ENCODE data around the gene TREML2.

Gene TREML2

DNA sequence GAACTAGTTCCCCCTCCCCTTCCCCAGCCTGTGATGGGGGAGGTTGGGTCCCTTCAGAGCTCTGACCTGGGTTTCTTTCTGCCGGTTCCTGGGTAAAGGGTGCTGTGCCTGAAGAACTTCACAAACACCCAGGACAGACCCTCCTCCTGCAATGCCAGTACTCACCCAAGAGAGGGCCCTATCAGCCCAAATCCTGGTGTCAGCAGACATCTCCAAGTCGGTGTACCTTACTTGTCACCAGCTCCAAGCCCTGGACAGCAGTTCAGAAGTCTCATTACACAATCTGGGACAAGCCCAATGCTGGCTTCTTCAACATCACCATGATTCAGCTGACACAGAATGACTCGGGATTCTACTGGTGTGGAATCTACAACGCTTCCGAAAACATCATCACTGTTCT is 27.7 kb upstream of the TREML2 start:
- H3K4me1 ChIP-seq (ENCODE audit: control insufficient read depth, insufficient read depth, low read length): no peaks in the 10 kb centered on the region
- H3K9me3 ChIP-seq (ENCODE audit: control insufficient read depth, insufficient read depth, low read length): no peaks in the 10 kb centered on the region
- H3K9ac ChIP-seq (ENCODE audit: low read depth, low read length): no peak overlapping the region
- no peak overlapping the region for H3K27ac ChIP-seq (ENCODE audit: low read depth, low read length)
- H3K36me3 ChIP-seq (ENCODE audit: control insufficient read depth, insufficient read depth, low read length): no peaks in the 10 kb centered on the region
- H3K4me3 ChIP-seq (ENCODE audit: low read depth, low read length): no peak overlapping the region
- H3K27me3 ChIP-seq (ENCODE audit: control insufficient read depth, insufficient read depth, low read length): no peaks in the 10 kb centered on the region

DNA sequence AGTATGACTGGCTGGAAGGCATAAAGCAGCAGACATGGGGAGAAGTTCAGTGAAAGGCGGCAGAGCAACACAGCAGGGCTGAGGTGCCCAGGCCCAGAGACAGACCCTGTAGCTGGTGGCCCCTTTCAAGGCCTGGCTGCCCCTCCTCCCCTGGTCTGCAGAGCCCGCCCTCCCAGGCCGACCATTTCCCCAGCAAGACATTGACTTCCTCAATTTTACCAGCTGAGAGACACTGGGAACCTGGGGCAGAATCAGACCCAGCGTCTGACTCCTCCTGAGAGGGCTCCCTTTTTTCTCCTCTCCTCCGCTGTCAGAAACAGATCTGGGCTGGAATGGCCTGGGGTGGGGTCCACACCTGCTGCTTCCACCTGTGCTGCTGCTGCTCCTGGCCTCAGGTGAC is 27.1 kb upstream of the TREML2 start, which contains the start of gene TREML4:
Gene TREML4 (plus strand): TSS at position 254 of the 400 bp plus-strand sequence. CDS start 79 bp downstream, at position 333.
- Histone ChIP-seq H3K9ac (ENCODE audit: low read depth, low read length) (no peak within 1 kb of the TSS), H3K4me3 (ENCODE audit: low read depth, low read length) (no peak within 1 kb of the TSS), H3K27me3 (ENCODE audit: control insufficient read depth, insufficient read depth, low read length) (no peaks in the 10 kb centered on the region), H3K4me1 (ENCODE audit: control insufficient read depth, insufficient read depth, low read length) (no peaks in the 10 kb centered on the region), H3K27ac (ENCODE audit: low read depth, low read length) (no peak within 1 kb of the TSS), H3K36me3 (ENCODE audit: control insufficient read depth, insufficient read depth, low read length) (no peaks in the 10 kb centered on the region), H3K9me3 (ENCODE audit: control insufficient read depth, insufficient read depth, low read length) (no peaks in the 10 kb centered on the region)

DNA sequence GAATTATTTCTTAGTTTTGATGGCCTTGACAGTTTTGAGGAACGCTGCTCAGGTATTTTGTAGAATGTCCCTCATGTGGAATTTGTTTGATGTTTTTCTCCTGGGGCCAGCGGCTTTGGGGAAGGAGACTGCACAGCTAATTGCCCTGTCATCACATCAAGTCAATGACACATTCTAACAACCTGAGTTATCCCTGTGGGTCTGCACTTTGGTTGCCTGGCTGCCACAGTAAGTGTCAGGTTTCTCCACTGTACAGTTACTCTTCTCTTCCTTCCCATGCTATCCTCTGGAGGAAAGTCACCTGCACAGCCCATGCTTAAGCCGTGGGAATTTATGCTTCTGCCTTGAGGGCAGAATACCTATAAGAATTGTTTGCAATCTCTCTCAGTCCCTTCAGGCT is 25.8 kb upstream of the TREML2 start:
- no peaks in the 10 kb centered on the region for H3K9me3 ChIP-seq (ENCODE audit: control insufficient read depth, insufficient read depth, low read length)
- H3K27ac ChIP-seq (ENCODE audit: low read depth, low read length): no peak overlapping the region
- H3K4me1 ChIP-seq (ENCODE audit: control insufficient read depth, insufficient read depth, low read length): no peaks in the 10 kb centered on the region
- no peaks in the 10 kb centered on the region for H3K36me3 ChIP-seq (ENCODE audit: control insufficient read depth, insufficient read depth, low read length)
- no peak overlapping the region for H3K9ac ChIP-seq (ENCODE audit: low read depth, low read length)
- H3K4me3 ChIP-seq (ENCODE audit: low read depth, low read length): no peak overlapping the region
- H3K27me3 ChIP-seq (ENCODE audit: control insufficient read depth, insufficient read depth, low read length): no peaks in the 10 kb centered on the region

DNA sequence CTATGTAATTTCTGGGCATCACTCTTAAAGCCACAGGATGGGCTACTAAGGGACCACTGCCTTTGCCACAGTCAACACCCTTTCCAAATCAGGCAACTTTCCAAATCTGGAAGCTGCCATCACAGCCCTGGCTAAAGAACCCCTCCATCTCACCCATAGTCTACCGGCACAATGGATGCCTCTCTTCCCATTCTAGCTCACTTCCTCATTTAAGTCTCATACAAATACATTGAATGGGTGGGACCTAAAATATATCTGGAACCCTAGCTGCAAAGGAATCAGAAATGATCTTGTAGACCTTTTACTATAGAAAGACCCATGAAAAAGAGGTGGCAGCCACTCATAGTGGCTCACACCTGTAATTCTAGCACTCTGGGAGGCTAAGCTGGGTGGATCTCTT is 23.9 kb upstream of the TREML2 start:
- no peak overlapping the region for H3K9ac ChIP-seq (ENCODE audit: low read depth, low read length)
- H3K4me1 ChIP-seq (ENCODE audit: control insufficient read depth, insufficient read depth, low read length): no peaks in the 10 kb centered on the region
- no peaks in the 10 kb centered on the region for H3K9me3 ChIP-seq (ENCODE audit: control insufficient read depth, insufficient read depth, low read length)
- H3K36me3 ChIP-seq (ENCODE audit: control insufficient read depth, insufficient read depth, low read length): no peaks in the 10 kb centered on the region
- H3K4me3 ChIP-seq (ENCODE audit: low read depth, low read length): no peak overlapping the region
- no peak overlapping the region for H3K27ac ChIP-seq (ENCODE audit: low read depth, low read length)
- H3K27me3 ChIP-seq (ENCODE audit: control insufficient read depth, insufficient read depth, low read length): no peaks in the 10 kb centered on the region

DNA sequence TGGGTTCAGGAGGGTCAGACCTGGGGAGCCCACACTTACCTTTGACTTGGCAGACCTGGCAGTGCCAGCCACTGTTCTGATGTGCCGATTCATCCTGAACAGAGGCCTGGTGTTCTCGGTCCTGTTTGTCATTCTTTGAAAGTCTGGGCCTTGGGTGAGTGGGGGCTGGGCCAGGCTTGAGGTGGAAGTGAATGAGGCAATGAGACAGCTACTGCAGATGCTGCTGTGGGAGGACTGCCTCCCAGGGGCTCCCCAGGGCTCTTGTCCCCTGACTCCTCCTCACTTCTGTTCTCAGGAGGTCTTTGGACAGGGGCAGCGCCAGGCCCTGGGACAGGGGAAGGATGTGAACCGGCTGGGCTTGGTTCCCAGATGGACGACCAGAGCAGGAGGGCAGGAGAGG is 21.6 kb upstream of the TREML2 start:
- H3K4me1 ChIP-seq (ENCODE audit: control insufficient read depth, insufficient read depth, low read length): no peaks in the 10 kb centered on the region
- no peaks in the 10 kb centered on the region for H3K36me3 ChIP-seq (ENCODE audit: control insufficient read depth, insufficient read depth, low read length)
- H3K27ac ChIP-seq (ENCODE audit: low read depth, low read length): no peak overlapping the region
- H3K27me3 ChIP-seq (ENCODE audit: control insufficient read depth, insufficient read depth, low read length): no peaks in the 10 kb centered on the region
- no peaks in the 10 kb centered on the region for H3K9me3 ChIP-seq (ENCODE audit: control insufficient read depth, insufficient read depth, low read length)
- H3K4me3 ChIP-seq (ENCODE audit: low read depth, low read length): no peak overlapping the region
- H3K9ac ChIP-seq (ENCODE audit: low read depth, low read length): no peak overlapping the region

DNA sequence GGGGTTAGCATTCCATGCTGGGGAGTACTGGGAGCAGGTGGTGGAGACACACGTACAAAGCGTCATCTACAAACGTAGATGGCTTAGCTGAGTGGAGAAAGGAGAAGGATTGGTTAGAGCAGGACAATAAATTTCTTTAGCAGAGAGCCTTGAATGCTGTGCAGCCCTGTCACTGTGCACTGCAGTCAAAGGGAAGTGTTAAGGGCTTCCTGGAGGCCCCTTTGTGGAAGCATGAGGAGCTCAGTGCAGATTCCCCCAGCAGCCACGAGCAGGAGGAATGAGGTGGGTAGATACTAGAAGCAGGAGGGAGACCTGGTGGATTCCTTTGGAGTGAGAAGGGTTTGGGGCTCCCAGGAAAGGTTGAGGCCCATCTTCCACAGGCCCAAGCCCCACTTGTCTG is 21.1 kb upstream of the TREML2 start:
- no peaks in the 10 kb centered on the region for H3K27me3 ChIP-seq (ENCODE audit: control insufficient read depth, insufficient read depth, low read length)
- no peak overlapping the region for H3K27ac ChIP-seq (ENCODE audit: low read depth, low read length)
- H3K4me3 ChIP-seq (ENCODE audit: low read depth, low read length): no peak overlapping the region
- H3K36me3 ChIP-seq (ENCODE audit: control insufficient read depth, insufficient read depth, low read length): no peaks in the 10 kb centered on the region
- H3K4me1 ChIP-seq (ENCODE audit: control insufficient read depth, insufficient read depth, low read length): no peaks in the 10 kb centered on the region
- H3K9me3 ChIP-seq (ENCODE audit: control insufficient read depth, insufficient read depth, low read length): no peaks in the 10 kb centered on the region
- no peak overlapping the region for H3K9ac ChIP-seq (ENCODE audit: low read depth, low read length)

DNA sequence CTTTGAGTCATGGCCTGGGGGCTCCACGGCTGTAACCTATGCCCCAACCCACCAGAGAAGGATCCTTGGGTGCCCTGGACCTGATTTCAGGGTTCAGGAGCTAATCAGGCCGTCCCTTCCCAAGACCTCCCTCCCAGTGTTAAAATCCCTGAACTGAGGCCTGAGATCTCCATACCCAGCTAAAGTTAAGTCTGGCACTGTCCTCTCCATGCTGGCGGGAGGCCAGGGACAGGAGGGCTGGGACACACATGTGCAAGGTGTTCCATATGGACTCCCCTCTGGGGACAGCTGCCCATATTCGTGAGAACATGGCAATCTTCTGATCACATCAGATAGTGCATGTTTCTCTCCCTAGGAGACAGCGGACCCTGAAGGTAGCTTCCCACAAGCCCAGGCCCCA is 15.7 kb upstream of the TREML2 start:
- Histone ChIP-seq H3K27ac (ENCODE audit: low read depth, low read length) (no peak overlapping the region), H3K9me3 (ENCODE audit: control insufficient read depth, insufficient read depth, low read length) (peaks cover 5% of the 10 kb centered on the region; the same call in 1 of the 2 replicates), H3K4me1 (ENCODE audit: control insufficient read depth, insufficient read depth, low read length) (no peaks in the 10 kb centered on the region), H3K4me3 (ENCODE audit: low read depth, low read length) (no peak overlapping the region), H3K36me3 (ENCODE audit: control insufficient read depth, insufficient read depth, low read length) (no peaks in the 10 kb centered on the region), H3K27me3 (ENCODE audit: control insufficient read depth, insufficient read depth, low read length) (no peaks in the 10 kb centered on the region), H3K9ac (ENCODE audit: low read depth, low read length) (no peak overlapping the region)

DNA sequence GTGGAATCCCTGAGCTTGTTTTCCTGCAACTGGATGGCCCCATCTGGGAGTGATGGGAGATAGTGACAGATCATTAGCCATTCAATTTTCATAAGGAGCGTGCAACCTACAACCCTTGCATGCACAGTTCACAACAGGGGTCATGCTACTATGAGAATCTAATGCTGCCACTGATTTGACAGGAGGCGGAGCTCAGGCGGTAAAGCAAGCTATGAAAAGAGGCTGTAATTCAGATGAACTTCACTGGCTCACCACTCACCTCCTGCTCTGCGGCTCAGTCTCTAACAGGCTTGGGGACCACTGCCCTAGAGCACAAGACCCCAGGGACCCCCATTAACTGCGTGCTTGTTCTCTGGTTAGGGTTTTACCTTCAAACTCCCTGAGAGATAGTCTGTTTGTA is 14.8 kb upstream of the TREML2 start:
- H3K4me1 ChIP-seq (ENCODE audit: control insufficient read depth, insufficient read depth, low read length): no peaks in the 10 kb centered on the region
- H3K36me3 ChIP-seq (ENCODE audit: control insufficient read depth, insufficient read depth, low read length): no peaks in the 10 kb centered on the region
- no peaks in the 10 kb centered on the region for H3K27me3 ChIP-seq (ENCODE audit: control insufficient read depth, insufficient read depth, low read length)
- no peak overlapping the region for H3K4me3 ChIP-seq (ENCODE audit: low read depth, low read length)
- no peak overlapping the region for H3K9ac ChIP-seq (ENCODE audit: low read depth, low read length)
- H3K27ac ChIP-seq (ENCODE audit: low read depth, low read length): no peak overlapping the region
- peaks cover 5% of the 10 kb centered on the region; the same call in 1 of the 2 replicates for H3K9me3 ChIP-seq (ENCODE audit: control insufficient read depth, insufficient read depth, low read length)

DNA sequence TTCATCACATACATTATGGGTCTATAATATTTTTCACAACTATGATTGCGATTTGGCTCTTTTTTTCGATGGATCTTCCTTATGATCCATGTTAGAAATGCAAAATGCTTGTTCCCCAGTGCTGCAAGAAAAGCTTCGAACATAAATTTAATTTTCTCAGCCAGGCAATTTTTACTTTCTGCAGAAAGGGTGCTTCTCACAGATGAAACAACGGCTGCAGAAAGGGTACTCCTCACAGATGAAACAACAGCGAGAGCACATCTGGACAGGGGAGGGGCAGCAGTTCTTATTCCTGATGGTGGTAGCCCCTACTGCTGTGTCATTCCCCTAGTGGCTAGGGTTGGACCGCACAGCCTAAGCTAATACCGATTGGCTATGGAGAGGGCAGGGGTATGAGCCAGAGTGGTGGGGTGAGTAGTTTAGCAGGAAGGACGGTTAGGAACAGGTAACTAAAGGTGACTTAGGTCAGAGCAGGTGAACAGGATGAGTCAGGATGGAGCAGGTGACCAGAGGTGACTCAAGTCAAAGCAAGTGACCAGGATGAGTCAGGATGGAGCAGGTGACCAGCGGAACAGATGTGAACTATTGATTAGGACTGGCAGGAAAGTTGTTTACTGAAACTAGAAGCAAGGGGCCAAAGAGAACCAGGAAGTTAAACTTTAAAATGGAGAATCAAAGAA is 13.8 kb upstream of the TREML2 start:
- Histone ChIP-seq H3K4me3 (ENCODE audit: low read depth, low read length) (no peak overlapping the region), H3K36me3 (ENCODE audit: control insufficient read depth, insufficient read depth, low read length) (no peaks in the 10 kb centered on the region), H3K27ac (ENCODE audit: low read depth, low read length) (no peak overlapping the region), H3K9ac (ENCODE audit: low read depth, low read length) (no peak overlapping the region), H3K9me3 (ENCODE audit: control insufficient read depth, insufficient read depth, low read length) (peaks cover 5% of the 10 kb centered on the region; the same call in 1 of the 2 replicates), H3K4me1 (ENCODE audit: control insufficient read depth, insufficient read depth, low read length) (no peaks in the 10 kb centered on the region), H3K27me3 (ENCODE audit: control insufficient read depth, insufficient read depth, low read length) (no peaks in the 10 kb centered on the region)

DNA sequence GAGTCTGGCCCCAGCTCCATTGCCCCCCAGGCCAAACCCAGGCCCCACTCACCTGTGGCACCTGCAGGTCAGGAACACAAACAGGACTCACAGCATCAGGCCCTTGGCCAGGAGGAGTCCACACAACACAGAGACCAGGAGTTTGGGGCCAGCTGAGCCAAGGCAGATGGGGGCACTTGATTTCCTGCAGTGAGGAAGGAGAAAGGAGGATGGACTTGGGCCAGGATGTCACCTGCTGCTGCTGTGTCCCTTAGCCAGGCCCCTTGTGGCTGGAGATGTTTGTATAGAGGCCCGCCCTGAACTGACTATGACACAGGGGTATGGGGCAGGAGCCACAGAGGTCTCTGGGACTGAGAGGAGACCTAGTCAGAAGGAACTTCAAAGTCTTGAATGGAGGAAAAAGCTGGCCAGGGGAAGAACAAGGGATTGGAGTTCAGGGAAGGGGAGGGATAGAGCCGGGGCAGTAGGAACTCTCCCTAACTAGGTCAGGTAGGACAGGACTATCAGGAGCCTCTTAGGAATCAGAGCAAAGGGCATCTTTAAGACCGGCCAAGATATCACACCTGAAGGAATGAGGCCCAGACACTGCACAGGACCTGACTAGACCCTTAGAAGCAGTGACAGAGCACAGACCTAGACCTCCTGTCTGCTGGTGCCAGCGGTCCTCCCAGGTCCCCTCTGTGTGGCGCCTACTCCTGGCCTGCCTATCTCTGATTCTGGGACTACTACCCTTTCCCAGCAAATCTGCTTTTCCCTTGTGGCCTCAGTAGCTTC is 8.8 kb upstream of the TREML2 start:
- Histone ChIP-seq H3K27ac (ENCODE audit: low read depth, low read length) (no peak overlapping the region), H3K4me1 (ENCODE audit: control insufficient read depth, insufficient read depth, low read length) (no peaks in the 10 kb centered on the region), H3K4me3 (ENCODE audit: low read depth, low read length) (no peak overlapping the region), H3K36me3 (ENCODE audit: control insufficient read depth, insufficient read depth, low read length) (no peaks in the 10 kb centered on the region), H3K9me3 (ENCODE audit: control insufficient read depth, insufficient read depth, low read length) (peaks cover 5% of the 10 kb centered on the region; the same call in 1 of the 2 replicates), H3K27me3 (ENCODE audit: control insufficient read depth, insufficient read depth, low read length) (no peaks in the 10 kb centered on the region), H3K9ac (ENCODE audit: low read depth, low read length) (no peak overlapping the region)

DNA sequence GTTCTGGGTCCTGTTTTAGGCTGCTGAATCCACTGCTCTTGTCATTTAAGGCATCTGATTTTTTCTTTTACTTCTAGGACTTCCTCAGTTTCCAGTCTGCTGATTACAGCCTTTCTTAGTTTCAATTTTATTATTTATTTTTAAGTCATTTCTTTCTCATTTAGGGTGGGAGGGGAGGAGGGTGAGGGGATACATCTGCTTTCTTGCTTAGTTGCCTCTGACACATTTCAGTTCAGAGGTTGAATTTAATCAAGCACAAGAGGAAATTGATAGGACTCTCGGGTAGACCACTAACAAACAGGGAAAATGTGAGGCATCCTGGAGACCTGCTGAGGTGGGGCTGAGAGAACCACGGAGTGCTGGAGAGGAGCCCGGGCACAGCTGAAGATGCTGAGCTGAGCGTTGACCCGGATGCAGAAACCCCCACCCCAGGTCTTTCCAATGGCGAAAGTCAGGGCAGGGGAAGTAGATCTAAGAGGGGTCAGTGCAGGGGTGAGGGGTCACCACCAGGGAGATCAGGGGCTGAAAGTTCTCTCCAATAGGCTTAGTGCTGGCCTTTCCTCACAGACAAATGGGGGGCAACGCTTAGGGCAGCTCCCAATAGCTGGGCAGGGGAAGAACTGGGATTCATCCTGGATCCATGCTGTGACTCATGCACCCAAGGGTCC is 7.6 kb upstream of the TREML2 start:
- H3K4me3 ChIP-seq (ENCODE audit: low read depth, low read length): no peak overlapping the region
- no peaks in the 10 kb centered on the region for H3K4me1 ChIP-seq (ENCODE audit: control insufficient read depth, insufficient read depth, low read length)
- H3K9me3 ChIP-seq (ENCODE audit: control insufficient read depth, insufficient read depth, low read length): no peaks in the 10 kb centered on the region
- H3K27ac ChIP-seq (ENCODE audit: low read depth, low read length): no peak overlapping the region
- H3K27me3 ChIP-seq (ENCODE audit: control insufficient read depth, insufficient read depth, low read length): no peaks in the 10 kb centered on the region
- no peaks in the 10 kb centered on the region for H3K36me3 ChIP-seq (ENCODE audit: control insufficient read depth, insufficient read depth, low read length)
- H3K9ac ChIP-seq (ENCODE audit: low read depth, low read length): no peak overlapping the region

All from HUES48 (cell line).